Endodermal cell (in vitro differentiated cells): ENCODE results near the gene ADAMTS6. TPM values are rescaled to one million over a fixed set of nuclear protein-coding genes. Genes with fewer than 3 reads are reported as not detected.
A peak's percentile ranks its signal among the peaks of the same experiment; 100 is the strongest.

Experiments used
- DNase-seq: peaks from one replicate; pipeline ENCODE4 v3.0.0-alpha.2; 2017
- H3K27ac ChIP-seq: 2 replicates; pipeline ENCODE4 v1.5.1; 2013; ENCODE audit warnings: mild to moderate bottlenecking, low read depth, low read length, moderate library complexity
- H3K27me3 ChIP-seq: 2 replicates; pipeline ENCODE4 v1.6.1; 2013; ENCODE audit warnings: mild to moderate bottlenecking, low read length, moderate library complexity; ENCODE audit not compliant: insufficient read depth, control insufficient read depth, poor library complexity, severe bottlenecking
- H3K36me3 ChIP-seq: 2 replicates; pipeline ENCODE4 v1.7.0; 2013; ENCODE audit warnings: mild to moderate bottlenecking, low read length, moderate library complexity; ENCODE audit not compliant: control insufficient read depth, insufficient read depth
- H3K4me1 ChIP-seq: one replicate; pipeline ENCODE4 v1.7.0; 2013; ENCODE audit warnings: low read length; ENCODE audit not compliant: control insufficient read depth, insufficient read depth
- H3K4me3 ChIP-seq: 2 replicates; pipeline ENCODE4 v1.5.1; 2013; ENCODE audit warnings: mild to moderate bottlenecking, low read length, moderate library complexity
- H3K9ac ChIP-seq: 2 replicates; pipeline ENCODE4 v1.6.1; 2013; ENCODE audit warnings: mild to moderate bottlenecking, low read length, moderate library complexity; ENCODE audit not compliant: poor library complexity, severe bottlenecking; ENCODE audit errors: extremely low read depth
- H3K9me3 ChIP-seq: 2 replicates; pipeline ENCODE4 v1.6.1; 2013; ENCODE audit warnings: mild to moderate bottlenecking, low read length, moderate library complexity; ENCODE audit not compliant: control insufficient read depth
- H3K27ac Mint-ChIP-seq: 2 replicates; pipeline ENCODE4 v1.8.0; 2020; ENCODE audit warnings: mixed read lengths
- H3K27me3 Mint-ChIP-seq: 2 replicates; pipeline ENCODE4 v1.8.0; 2021; ENCODE audit warnings: mild to moderate bottlenecking, mixed read lengths; ENCODE audit not compliant: insufficient read depth
- H3K36me3 Mint-ChIP-seq: 2 replicates; pipeline ENCODE4 v1.8.0; 2020; ENCODE audit warnings: low read depth, mixed read lengths
- H3K4me1 Mint-ChIP-seq: 2 replicates; pipeline ENCODE4 v1.8.0; 2020; ENCODE audit warnings: mixed read lengths
- H3K4me3 Mint-ChIP-seq: 2 replicates; pipeline ENCODE4 v1.8.0; 2020; ENCODE audit warnings: mild to moderate bottlenecking, moderate library complexity, mixed read lengths
- H3K9me3 Mint-ChIP-seq: 2 replicates; pipeline ENCODE4 v1.8.0; 2020; ENCODE audit warnings: mild to moderate bottlenecking, mixed read lengths
- WGBS, 2 experiments: methylation state at CpG; one replicate each; pipeline versions ENCODE4 v1.1.5 to v1.1.7; 2013; ENCODE audit warnings: missing lambda C conversion rate in 2 of 2, mixed read lengths in 1 of 2; ENCODE audit not compliant: insufficient coverage in 1 of 2, insufficient read length in 1 of 2; 5-methylcytosine and 5-hydroxymethylcytosine counted together
- total RNA-seq, 2 donors: library from RNA; stranded (reverse); fragmentation: NEBNext Ultra II Directional in 1 of 2; extraction: Animal tissue kit (Norgen Biotek cat#: 25700) in 1 of 2; gene quantifications; 2 replicates in 1 of 2; 3 replicates in 1 of 2; pipeline ENCODE4 v1.2.1, GENCODE V29; 2021
- TF ChIP-seq, protein P1 (sequence below): fragments of 200-600 bp; sonication (generic); conservative IDR thresholded peaks from 2 replicates; pipeline ENCODE4 v1.5.0; 2021; ENCODE audit warnings: antibody characterized with exemption, mild to moderate bottlenecking

ADAMTS6 gene
- total RNA-seq, 2 donors from 2014 or later = 2.8 to 4.3 TPM

DNA sequence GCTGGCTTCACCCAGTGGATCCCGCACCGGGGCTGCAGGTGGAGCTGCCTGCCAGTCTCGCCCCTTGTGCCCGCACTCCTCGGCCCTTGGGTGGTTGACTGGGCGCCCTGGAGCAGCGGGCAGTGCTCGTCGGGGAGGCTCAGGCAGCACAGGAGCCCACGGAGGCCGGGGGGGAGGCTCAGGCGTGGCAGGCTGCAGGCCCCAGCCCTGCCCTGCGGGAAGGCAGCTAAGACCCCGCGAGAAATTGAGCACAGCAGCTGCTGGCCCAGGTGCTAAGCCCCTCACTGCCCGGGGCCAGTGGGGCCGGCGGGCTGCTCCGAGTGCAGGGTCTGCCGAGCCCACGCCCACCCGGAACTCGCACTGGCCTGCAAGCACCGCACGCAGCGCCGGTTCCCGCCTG lies 3.7 kb upstream of the ADAMTS6 start:
- WGBS, 2 experiments = 93 to 99% methylated on average over 11 to 28 of the region's 28 CpGs
- H3K27me3 Mint-ChIP-seq = no peaks in the 10 kb centered on the region
- H3K4me1 Mint-ChIP-seq = peaks cover 19% of the 10 kb centered on the region
- Histone ChIP-seq H3K36me3 (no peaks in the 10 kb centered on the region), H3K4me3 (no peak overlapping the region), H3K9ac (no peak overlapping the region), H3K27me3 (peaks cover 8% of the 10 kb centered on the region), H3K4me1 (no peaks in the 10 kb centered on the region), H3K9me3 (no peaks in the 10 kb centered on the region), H3K27ac (no peak overlapping the region)
- H3K9me3 Mint-ChIP-seq = peaks cover 11% of the 10 kb centered on the region
- no peak overlapping the region for H3K4me3 Mint-ChIP-seq
- TF ChIP-seq, protein P1, sequence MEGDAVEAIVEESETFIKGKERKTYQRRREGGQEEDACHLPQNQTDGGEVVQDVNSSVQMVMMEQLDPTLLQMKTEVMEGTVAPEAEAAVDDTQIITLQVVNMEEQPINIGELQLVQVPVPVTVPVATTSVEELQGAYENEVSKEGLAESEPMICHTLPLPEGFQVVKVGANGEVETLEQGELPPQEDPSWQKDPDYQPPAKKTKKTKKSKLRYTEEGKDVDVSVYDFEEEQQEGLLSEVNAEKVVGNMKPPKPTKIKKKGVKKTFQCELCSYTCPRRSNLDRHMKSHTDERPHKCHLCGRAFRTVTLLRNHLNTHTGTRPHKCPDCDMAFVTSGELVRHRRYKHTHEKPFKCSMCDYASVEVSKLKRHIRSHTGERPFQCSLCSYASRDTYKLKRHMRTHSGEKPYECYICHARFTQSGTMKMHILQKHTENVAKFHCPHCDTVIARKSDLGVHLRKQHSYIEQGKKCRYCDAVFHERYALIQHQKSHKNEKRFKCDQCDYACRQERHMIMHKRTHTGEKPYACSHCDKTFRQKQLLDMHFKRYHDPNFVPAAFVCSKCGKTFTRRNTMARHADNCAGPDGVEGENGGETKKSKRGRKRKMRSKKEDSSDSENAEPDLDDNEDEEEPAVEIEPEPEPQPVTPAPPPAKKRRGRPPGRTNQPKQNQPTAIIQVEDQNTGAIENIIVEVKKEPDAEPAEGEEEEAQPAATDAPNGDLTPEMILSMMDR = no peak
- H3K36me3 Mint-ChIP-seq = no peaks in the 10 kb centered on the region
- H3K27ac Mint-ChIP-seq = no peak overlapping the region
- no peak for DNase-seq

DNA sequence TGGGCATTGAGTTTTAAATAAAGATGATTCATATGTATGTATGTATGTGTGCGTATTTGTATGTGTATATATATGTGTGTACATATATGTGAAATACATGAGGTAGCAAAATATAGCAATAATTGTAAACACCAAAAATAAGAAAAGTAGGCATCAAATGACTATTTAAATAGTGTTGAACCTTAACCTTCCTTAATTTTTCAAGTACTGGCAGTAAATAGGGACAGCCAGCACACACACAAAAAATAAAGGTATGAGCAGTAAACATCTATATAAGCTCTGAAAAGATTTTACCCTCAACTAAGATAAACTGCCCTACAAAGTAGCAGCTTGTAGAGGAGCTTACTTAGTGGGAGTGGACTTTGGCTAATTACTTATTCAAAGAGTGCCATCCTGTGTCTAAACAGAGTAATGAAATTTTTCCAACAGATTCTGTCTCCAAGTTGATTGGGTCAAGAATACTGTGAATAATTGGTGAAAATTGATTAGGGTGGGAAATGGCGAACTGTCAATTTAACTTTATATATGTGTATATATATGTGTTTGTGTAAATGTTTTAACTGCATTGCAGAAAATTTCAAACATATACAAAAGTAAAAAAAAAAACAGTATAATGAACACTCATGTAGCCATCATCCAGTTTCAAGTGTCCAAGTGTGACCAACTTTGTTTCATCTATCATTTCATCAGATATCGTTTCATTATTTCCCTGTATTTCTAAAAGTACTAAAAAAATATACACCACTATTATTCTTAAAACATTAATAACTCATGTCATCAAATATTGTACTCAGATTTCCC lies 2.0 kb upstream of the ADAMTS6 start:
- H3K9ac ChIP-seq = no peak overlapping the region
- DNase-seq = no peak
- TF ChIP-seq, protein P1 = peak; percentile 77
- WGBS, 2 experiments = 42 to 56% methylated on average over 1 to 3 of the region's 3 CpGs
- peaks cover 11% of the 10 kb centered on the region for H3K9me3 Mint-ChIP-seq
- H3K4me1 ChIP-seq = no peaks in the 10 kb centered on the region
- H3K9me3 ChIP-seq = no peaks in the 10 kb centered on the region
- peaks cover 19% of the 10 kb centered on the region for H3K4me1 Mint-ChIP-seq
- no peak overlapping the region for H3K27ac ChIP-seq
- H3K4me3 ChIP-seq = peak overlapping the region; percentile 77
- no peak overlapping the region for H3K4me3 Mint-ChIP-seq
- no peaks in the 10 kb centered on the region for H3K36me3 ChIP-seq
- peaks cover 14% of the 10 kb centered on the region for H3K27me3 ChIP-seq
- H3K27me3 Mint-ChIP-seq = no peaks in the 10 kb centered on the region
- no peak overlapping the region for H3K27ac Mint-ChIP-seq
- no peaks in the 10 kb centered on the region for H3K36me3 Mint-ChIP-seq

DNA sequence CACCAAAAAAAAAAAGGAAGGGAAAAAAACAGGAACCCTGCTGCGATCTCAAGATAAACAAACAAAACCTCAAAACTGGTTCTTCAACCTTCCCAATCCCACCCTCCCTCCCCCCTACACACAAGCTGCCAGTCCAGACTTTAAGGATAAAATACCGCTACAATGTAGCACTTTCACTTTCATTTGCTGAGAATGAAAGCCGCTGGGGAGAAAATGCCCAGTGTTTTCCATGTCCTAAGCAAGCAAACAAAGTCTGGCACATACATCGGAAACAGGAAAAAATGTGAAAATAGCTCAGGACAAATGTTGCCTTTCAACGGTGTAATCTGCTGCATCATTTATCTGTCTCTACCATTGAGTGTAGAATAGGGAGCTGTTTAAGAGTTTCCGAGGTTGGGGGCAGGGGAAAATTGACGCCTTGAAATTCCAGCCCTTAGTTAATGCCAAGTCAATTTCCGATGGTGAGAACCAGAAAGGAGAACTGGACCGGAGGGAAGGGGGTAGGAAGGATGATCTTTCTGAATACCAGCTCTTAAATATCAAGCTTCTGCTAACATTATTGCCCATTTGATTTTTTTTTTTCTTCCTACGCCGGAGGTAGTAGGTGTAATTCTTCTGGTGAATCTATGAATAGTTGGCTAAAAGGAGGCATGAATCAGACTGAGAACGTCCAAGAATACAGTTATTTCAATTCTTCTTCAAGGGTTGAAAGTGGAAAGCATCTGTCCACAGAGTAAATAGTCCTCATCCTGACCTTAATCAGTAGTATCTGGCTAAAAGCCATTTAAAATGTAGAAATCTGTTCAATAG lies 1.2 kb upstream of the ADAMTS6 start:
- Histone ChIP-seq H3K27ac (peak overlapping the region; percentile 57), H3K9ac (no peak overlapping the region), H3K27me3 (peaks cover 14% of the 10 kb centered on the region), H3K4me3 (peak overlapping the region; percentile 77), H3K4me1 (no peaks in the 10 kb centered on the region), H3K9me3 (no peaks in the 10 kb centered on the region), H3K36me3 (no peaks in the 10 kb centered on the region)
- H3K9me3 Mint-ChIP-seq = peaks cover 11% of the 10 kb centered on the region
- peaks cover 19% of the 10 kb centered on the region for H3K4me1 Mint-ChIP-seq
- WGBS, 2 experiments = 0 to 15% methylated on average over 6 to 12 of the region's 12 CpGs
- no peak overlapping the region for H3K4me3 Mint-ChIP-seq
- no peaks in the 10 kb centered on the region for H3K27me3 Mint-ChIP-seq
- TF ChIP-seq, protein P1 = no peak
- H3K36me3 Mint-ChIP-seq = no peaks in the 10 kb centered on the region
- peak; percentile 72 for DNase-seq
- peak overlapping the region; percentile 80 for H3K27ac Mint-ChIP-seq
